Kidney epithelial cell (primary cell): Measurements from ENCODE around the gene ARHGAP24. TPM values are rescaled to one million over a fixed set of nuclear protein-coding genes. Genes with fewer than 3 reads are reported as not detected.

Experiments
- DNase-seq: peaks from one replicate; pipeline ENCODE4 v3.0.0-alpha.2; 2010; ENCODE audit warnings: low read depth
- H3K27me3 ChIP-seq: 2 replicates; pipeline ENCODE4 v1.6.0; 2011; ENCODE audit warnings: low read length; ENCODE audit not compliant: control insufficient read depth, insufficient read depth
- H3K36me3 ChIP-seq: 2 replicates; pipeline ENCODE4 v1.5.1; 2011; ENCODE audit warnings: low read length; ENCODE audit not compliant: control insufficient read depth, insufficient read depth
- H3K4me3 ChIP-seq: 2 replicates; pipeline ENCODE4 v1.5.1; 2011; ENCODE audit warnings: low read depth, mild to moderate bottlenecking, control low read depth, low read length
- total RNA-seq: library from RNA; depleted of rRNA; stranded (reverse); fragments of >200 nt; gene quantifications from 2 replicates; pipeline ENCODE4 v1.2.3, GENCODE V29; 2015
- TF ChIP-seq, protein P1 (sequence below): IDR thresholded peaks from 2 replicates; pipeline ENCODE4 v1.5.1; 2011; ENCODE audit warnings: mild to moderate bottlenecking, moderate library complexity, low read length, control low read depth, inconsistent platforms; ENCODE audit not compliant: insufficient read depth, poor library complexity, severe bottlenecking

ARHGAP24 gene
- total RNA-seq, 1 donor from 2014 or later = 9.6 TPM

DNA sequence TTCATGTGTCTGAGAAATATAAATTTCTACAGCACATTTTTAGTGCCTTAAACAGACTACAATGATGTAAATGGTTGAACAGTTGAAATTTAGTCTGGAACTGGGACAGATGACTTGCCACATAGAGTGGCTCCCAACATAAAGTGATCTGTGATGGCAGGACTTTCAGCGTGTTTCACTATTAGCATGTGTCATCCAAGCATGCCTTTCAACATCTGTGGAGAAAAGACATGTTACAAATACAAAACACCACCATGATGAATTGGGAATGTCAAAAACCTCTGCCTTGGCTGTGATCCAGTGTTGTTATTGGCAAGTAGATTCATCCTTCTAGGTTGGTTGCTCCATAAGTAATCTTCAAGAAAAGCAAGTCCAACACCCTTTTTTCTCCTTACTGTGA lies 536.2 kb downstream of the ARHGAP24 start:
- DNase-seq = no peak
- Histone ChIP-seq H3K36me3 (no peaks in the 10 kb centered on the region), H3K4me3 (no peak overlapping the region), H3K27me3 (no peaks in the 10 kb centered on the region)
- TF ChIP-seq, protein P1, sequence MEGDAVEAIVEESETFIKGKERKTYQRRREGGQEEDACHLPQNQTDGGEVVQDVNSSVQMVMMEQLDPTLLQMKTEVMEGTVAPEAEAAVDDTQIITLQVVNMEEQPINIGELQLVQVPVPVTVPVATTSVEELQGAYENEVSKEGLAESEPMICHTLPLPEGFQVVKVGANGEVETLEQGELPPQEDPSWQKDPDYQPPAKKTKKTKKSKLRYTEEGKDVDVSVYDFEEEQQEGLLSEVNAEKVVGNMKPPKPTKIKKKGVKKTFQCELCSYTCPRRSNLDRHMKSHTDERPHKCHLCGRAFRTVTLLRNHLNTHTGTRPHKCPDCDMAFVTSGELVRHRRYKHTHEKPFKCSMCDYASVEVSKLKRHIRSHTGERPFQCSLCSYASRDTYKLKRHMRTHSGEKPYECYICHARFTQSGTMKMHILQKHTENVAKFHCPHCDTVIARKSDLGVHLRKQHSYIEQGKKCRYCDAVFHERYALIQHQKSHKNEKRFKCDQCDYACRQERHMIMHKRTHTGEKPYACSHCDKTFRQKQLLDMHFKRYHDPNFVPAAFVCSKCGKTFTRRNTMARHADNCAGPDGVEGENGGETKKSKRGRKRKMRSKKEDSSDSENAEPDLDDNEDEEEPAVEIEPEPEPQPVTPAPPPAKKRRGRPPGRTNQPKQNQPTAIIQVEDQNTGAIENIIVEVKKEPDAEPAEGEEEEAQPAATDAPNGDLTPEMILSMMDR = no peak

GRCh38 chr4:86013621-86014020 lies 538.7 kb downstream of the ARHGAP24 start:
- Histone ChIP-seq H3K4me3 (no peak overlapping the region), H3K36me3 (no peaks in the 10 kb centered on the region), H3K27me3 (no peaks in the 10 kb centered on the region)
- no peak for DNase-seq
- TF ChIP-seq, protein P1 = no peak

- H3K4me3 ChIP-seq = no peak overlapping the region
- TF ChIP-seq, protein P1 = no peak
- no peaks in the 10 kb centered on the region for H3K27me3 ChIP-seq
- DNase-seq = no peak
- no peaks in the 10 kb centered on the region for H3K36me3 ChIP-seq
Measured at GRCh38 chr4:86014599-86014998, 539.6 kb downstream of the ARHGAP24 start.

DNA sequence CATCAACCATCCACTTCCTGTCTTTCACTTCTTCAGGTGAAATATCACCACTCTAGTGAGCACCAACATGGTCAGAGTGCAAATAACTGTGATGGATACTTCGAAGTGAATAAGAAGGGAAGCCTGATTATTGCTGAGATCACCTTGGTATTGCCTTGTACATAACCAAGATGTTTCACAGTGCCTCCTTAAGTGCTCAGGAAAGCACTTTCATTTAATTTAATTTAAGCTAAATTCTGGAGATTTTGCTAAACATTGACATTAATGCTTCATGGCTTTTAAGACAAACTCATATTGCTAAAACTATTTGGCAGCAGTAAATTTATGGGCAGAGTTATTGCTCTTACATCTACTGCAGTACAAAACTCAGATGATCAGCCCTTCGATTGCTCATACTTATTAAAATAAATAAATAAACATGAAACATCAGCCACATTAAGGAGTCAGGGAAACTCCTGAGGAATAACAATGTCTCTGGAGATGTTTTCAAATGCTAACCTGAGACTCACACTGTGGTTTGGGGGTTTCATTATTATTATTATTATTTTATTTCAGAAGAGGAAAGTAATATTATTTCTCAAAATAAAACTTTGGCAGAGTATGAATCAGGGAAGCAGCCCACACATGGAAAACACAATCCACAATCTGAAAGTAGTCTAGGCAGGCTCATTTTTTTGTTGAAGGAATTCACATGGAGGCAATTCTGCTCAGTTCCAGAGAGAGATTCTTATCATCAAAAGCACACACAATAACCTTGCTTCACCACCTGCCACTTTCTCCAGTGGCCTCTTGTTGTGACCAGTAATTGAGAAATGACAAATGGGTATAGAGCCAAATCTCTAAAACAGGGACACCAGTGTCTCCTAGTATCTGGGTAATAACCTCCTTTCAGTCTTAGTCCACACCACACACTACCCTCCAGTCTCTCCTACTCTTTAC lies 540.7 kb downstream of the ARHGAP24 start:
- TF ChIP-seq, protein P1 = no peak
- DNase-seq = no peak
- H3K27me3 ChIP-seq = no peaks in the 10 kb centered on the region
- H3K36me3 ChIP-seq = no peaks in the 10 kb centered on the region
- no peak overlapping the region for H3K4me3 ChIP-seq

GRCh38 chr4:86019362-86019761 lies 544.4 kb downstream of the ARHGAP24 start:
- Histone ChIP-seq H3K27me3 (no peaks in the 10 kb centered on the region), H3K36me3 (no peaks in the 10 kb centered on the region), H3K4me3 (no peak overlapping the region)
- TF ChIP-seq, protein P1 = no peak
- DNase-seq = no peak
